NCI-H345 treated with DMSO at 0.1 percent for 48 hours (cell line): ENCODE data around the gene EDN3.

Source experiments
- DNase-seq: peaks from one replicate; lab custom pipeline; 2025; ENCODE audit not compliant: unreplicated experiment; lab: John Stamatoyannopoulos, UW

Gene EDN3

GRCh38 chr20:59307270-59307669 is 6.9 kb downstream of the EDN3 start:
- DNase-seq = no peak

- no peak for DNase-seq
These were observed 8.2 kb downstream of the EDN3 start for GRCh38 chr20:59308493-59309201.

GRCh38 chr20:59309218-59309617 is 8.8 kb downstream of the EDN3 start:
- DNase-seq = no peak

- no peak for DNase-seq
These were observed 14.6 kb downstream of the EDN3 start for GRCh38 chr20:59314997-59315396.

GRCh38 chr20:59316911-59317731 is 16.7 kb downstream of the EDN3 start:
- DNase-seq = no peak

- DNase-seq = no peak
These were observed 17.9 kb downstream of the EDN3 start for GRCh38 chr20:59318201-59318790.

- DNase-seq = no peak
These were observed 18.4 kb downstream of the EDN3 start for GRCh38 chr20:59318803-59319202.

GRCh38 chr20:59320426-59320825 is 20.0 kb downstream of the EDN3 start:
- DNase-seq = no peak

GRCh38 chr20:59320854-59321647 is 20.6 kb downstream of the EDN3 start:
- no peak for DNase-seq

- no peak for DNase-seq
These were observed 21.7 kb downstream of the EDN3 start for GRCh38 chr20:59322081-59322480.

- DNase-seq = no peak
These were observed 22.4 kb downstream of the EDN3 start for GRCh38 chr20:59322585-59323454.

- DNase-seq = no peak
These were observed 23.3 kb downstream of the EDN3 start for GRCh38 chr20:59323731-59324130.

- no peak for DNase-seq
These were observed 24.2 kb downstream of the EDN3 start for GRCh38 chr20:59324521-59325141.

GRCh38 chr20:59325142-59325523 is 24.7 kb downstream of the EDN3 start:
- no peak for DNase-seq

- DNase-seq = no peak
These were observed 25.8 kb downstream of the EDN3 start for GRCh38 chr20:59326188-59326587.

GRCh38 chr20:59328071-59328470 is 27.7 kb downstream of the EDN3 start:
- no peak for DNase-seq

GRCh38 chr20:59331721-59332329 is 31.4 kb downstream of the EDN3 start:
- DNase-seq = no peak

GRCh38 chr20:59333260-59333845 is 32.9 kb downstream of the EDN3 start:
- no peak for DNase-seq

- DNase-seq = no peak
These were observed 33.5 kb downstream of the EDN3 start for GRCh38 chr20:59333951-59334350.
